ENCODE data around the gene RNH1. TPM values are rescaled to one million over a fixed set of nuclear protein-coding genes. Genes with fewer than 3 reads are reported as not detected.

The RNH1 gene
- polyA plus RNA-seq, 1 donor from 2014 or later, result 71.8 TPM

DNA sequence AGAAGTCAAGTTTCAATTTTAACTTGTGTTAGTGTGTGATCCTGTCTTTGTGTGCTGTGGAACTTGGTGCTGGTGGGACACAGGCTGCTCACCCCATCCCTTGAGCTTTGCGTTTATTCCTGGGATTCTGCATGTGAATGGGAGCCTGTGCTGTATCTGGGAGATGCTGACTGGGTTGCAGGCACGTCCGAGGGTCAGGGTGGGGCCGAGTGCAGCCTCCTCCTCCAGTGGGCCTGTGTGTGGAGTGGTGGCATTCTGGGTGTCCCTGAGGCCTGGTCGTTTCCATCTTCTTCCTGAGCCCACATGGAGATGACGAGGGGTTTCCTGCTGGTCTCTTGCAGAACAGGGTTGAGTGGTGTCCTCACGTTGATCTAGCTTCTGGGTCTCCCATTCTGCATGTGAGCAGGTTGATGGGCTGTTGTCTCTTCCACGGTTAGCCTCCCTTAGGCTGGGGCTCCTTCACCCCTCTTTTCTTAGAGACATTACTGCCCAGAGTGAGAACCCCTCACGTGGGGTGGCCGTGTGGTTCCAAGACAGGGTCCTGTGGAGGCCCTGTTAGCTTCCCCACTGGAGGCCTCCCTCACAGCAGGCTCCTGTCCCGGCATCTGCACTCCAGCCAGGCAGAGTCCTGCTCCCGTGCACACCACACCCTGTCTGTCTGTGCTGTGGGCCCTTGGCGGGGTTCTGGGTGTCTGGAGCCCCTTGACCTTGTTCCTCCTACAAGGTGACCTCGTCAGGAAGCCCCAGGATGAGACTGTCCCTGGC is 52.1 kb downstream of the RNH1 start:
- Histone ChIP-seq H3K9me3 (ENCODE audit: low read length) (no peaks in the 10 kb centered on the region), H3K27me3 (ENCODE audit: insufficient read depth, low read depth, low read length) (no peaks in the 10 kb centered on the region), H3K36me3 (ENCODE audit: insufficient read depth, low read length) (no peaks in the 10 kb centered on the region), H3K79me2 (replicated peaks; ENCODE audit: insufficient read depth, low read length) (peaks cover 7% of the 10 kb centered on the region), H3K4me3 (ENCODE audit: low read length) (no peak overlapping the region), H2AFZ (ENCODE audit: low read depth, low read length) (no peak overlapping the region), H3K9me2 (ENCODE audit: insufficient read depth, low read length) (no peaks in the 10 kb centered on the region), H4K20me1 (ENCODE audit: insufficient read depth) (peaks cover 2% of the 10 kb centered on the region), H3K4me2 (ENCODE audit: low read length) (no peak overlapping the region), H3K27ac (ENCODE audit: low read length) (no peak overlapping the region), H3F3A (ENCODE audit: insufficient read depth, low read length, poor library complexity, severe bottlenecking) (no peaks in the 10 kb centered on the region), H3K9ac (ENCODE audit: low read length) (no peak overlapping the region)
- TF ChIP-seq RAD21 (conservative IDR thresholded peaks at IDR 0.05), result no peak
- TF ChIP-seq, protein P1, sequence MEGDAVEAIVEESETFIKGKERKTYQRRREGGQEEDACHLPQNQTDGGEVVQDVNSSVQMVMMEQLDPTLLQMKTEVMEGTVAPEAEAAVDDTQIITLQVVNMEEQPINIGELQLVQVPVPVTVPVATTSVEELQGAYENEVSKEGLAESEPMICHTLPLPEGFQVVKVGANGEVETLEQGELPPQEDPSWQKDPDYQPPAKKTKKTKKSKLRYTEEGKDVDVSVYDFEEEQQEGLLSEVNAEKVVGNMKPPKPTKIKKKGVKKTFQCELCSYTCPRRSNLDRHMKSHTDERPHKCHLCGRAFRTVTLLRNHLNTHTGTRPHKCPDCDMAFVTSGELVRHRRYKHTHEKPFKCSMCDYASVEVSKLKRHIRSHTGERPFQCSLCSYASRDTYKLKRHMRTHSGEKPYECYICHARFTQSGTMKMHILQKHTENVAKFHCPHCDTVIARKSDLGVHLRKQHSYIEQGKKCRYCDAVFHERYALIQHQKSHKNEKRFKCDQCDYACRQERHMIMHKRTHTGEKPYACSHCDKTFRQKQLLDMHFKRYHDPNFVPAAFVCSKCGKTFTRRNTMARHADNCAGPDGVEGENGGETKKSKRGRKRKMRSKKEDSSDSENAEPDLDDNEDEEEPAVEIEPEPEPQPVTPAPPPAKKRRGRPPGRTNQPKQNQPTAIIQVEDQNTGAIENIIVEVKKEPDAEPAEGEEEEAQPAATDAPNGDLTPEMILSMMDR (IDR thresholded peaks at IDR 0.05; ENCODE audit: poor library complexity, severe bottlenecking), result no peak
- TF ChIP-seq, protein P2, sequence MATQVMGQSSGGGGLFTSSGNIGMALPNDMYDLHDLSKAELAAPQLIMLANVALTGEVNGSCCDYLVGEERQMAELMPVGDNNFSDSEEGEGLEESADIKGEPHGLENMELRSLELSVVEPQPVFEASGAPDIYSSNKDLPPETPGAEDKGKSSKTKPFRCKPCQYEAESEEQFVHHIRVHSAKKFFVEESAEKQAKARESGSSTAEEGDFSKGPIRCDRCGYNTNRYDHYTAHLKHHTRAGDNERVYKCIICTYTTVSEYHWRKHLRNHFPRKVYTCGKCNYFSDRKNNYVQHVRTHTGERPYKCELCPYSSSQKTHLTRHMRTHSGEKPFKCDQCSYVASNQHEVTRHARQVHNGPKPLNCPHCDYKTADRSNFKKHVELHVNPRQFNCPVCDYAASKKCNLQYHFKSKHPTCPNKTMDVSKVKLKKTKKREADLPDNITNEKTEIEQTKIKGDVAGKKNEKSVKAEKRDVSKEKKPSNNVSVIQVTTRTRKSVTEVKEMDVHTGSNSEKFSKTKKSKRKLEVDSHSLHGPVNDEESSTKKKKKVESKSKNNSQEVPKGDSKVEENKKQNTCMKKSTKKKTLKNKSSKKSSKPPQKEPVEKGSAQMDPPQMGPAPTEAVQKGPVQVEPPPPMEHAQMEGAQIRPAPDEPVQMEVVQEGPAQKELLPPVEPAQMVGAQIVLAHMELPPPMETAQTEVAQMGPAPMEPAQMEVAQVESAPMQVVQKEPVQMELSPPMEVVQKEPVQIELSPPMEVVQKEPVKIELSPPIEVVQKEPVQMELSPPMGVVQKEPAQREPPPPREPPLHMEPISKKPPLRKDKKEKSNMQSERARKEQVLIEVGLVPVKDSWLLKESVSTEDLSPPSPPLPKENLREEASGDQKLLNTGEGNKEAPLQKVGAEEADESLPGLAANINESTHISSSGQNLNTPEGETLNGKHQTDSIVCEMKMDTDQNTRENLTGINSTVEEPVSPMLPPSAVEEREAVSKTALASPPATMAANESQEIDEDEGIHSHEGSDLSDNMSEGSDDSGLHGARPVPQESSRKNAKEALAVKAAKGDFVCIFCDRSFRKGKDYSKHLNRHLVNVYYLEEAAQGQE (IDR thresholded peaks at IDR 0.05; ENCODE audit: borderline replicate concordance), result no peak
- TF ChIP-seq POLR2AphosphoS5 (IDR thresholded peaks at IDR 0.05), result no peak
- no peak for TF ChIP-seq MXI1 (conservative IDR thresholded peaks at IDR 0.05; ENCODE audit: poor library complexity, severe bottlenecking)
- no peak for TF ChIP-seq SMC3 (conservative IDR thresholded peaks at IDR 0.05; ENCODE audit: poor library complexity)
- TF ChIP-seq EP300 (conservative IDR thresholded peaks at IDR 0.05; ENCODE audit: poor library complexity, severe bottlenecking), result no peak
- no peak for TF ChIP-seq EZH2 (IDR thresholded peaks at IDR 0.05; ENCODE audit: borderline replicate concordance, insufficient read depth, low read length, poor library complexity, severe bottlenecking)
- TF ChIP-seq TAF1 (IDR thresholded peaks at IDR 0.05; ENCODE audit: low read depth), result no peak

DNA sequence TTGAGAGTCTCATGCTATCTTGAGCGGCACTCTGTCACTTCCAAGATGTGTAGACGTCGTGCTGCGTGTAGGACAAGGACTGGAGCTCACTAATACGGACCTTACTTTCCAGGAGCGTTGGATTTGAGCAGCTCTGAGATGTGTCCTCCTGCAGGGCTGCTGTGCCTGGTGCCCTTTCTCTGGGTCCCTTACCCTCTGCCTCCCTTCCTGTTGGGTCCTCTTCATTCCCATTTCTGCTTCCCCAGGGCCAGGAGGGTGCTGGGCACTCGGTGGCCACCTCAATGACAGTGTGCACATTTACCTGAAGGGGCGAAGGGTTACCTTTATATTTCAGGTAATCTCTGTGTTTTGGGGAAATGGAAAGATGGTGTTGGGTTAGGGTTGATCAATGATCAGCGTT is 53.0 kb downstream of the RNH1 start:
- no peaks in the 10 kb centered on the region for H3K36me3 ChIP-seq (ENCODE audit: insufficient read depth, low read length)
- no peak overlapping the region for H3K27ac ChIP-seq (ENCODE audit: low read length)
- peaks cover 7% of the 10 kb centered on the region for H3K79me2 ChIP-seq (replicated peaks; ENCODE audit: insufficient read depth, low read length)
- H3F3A ChIP-seq (ENCODE audit: insufficient read depth, low read length, poor library complexity, severe bottlenecking), result no peaks in the 10 kb centered on the region
- H3K4me2 ChIP-seq (ENCODE audit: low read length), result no peak overlapping the region
- H3K9ac ChIP-seq (ENCODE audit: low read length), result no peak overlapping the region
- H2AFZ ChIP-seq (ENCODE audit: low read depth, low read length), result no peak overlapping the region
- peaks cover 2% of the 10 kb centered on the region for H4K20me1 ChIP-seq (ENCODE audit: insufficient read depth)
- TF ChIP-seq EZH2 (IDR thresholded peaks at IDR 0.05; ENCODE audit: borderline replicate concordance, insufficient read depth, low read length, poor library complexity, severe bottlenecking), result no peak
- TF ChIP-seq EP300 (conservative IDR thresholded peaks at IDR 0.05; ENCODE audit: poor library complexity, severe bottlenecking), result no peak
- TF ChIP-seq MXI1 (conservative IDR thresholded peaks at IDR 0.05; ENCODE audit: poor library complexity, severe bottlenecking), result no peak
- TF ChIP-seq, protein P2 (IDR thresholded peaks at IDR 0.05; ENCODE audit: borderline replicate concordance), result no peak
- no peak for TF ChIP-seq SMC3 (conservative IDR thresholded peaks at IDR 0.05; ENCODE audit: poor library complexity)
- TF ChIP-seq POLR2AphosphoS5 (IDR thresholded peaks at IDR 0.05), result no peak
- TF ChIP-seq, protein P1 (IDR thresholded peaks at IDR 0.05; ENCODE audit: poor library complexity, severe bottlenecking), result no peak
- TF ChIP-seq RAD21 (conservative IDR thresholded peaks at IDR 0.05), result no peak
- TF ChIP-seq TAF1 (IDR thresholded peaks at IDR 0.05; ENCODE audit: low read depth), result no peak
- H3K4me3 ChIP-seq (ENCODE audit: low read length), result no peak overlapping the region
- no peaks in the 10 kb centered on the region for H3K9me3 ChIP-seq (ENCODE audit: low read length)
- H3K27me3 ChIP-seq (ENCODE audit: insufficient read depth, low read depth, low read length), result no peaks in the 10 kb centered on the region
- H3K9me2 ChIP-seq (ENCODE audit: insufficient read depth, low read length), result no peaks in the 10 kb centered on the region

Measured in neural cell (in vitro differentiated cells).